ENCODE measurements around the gene CCDC91.

Gene CCDC91

DNA sequence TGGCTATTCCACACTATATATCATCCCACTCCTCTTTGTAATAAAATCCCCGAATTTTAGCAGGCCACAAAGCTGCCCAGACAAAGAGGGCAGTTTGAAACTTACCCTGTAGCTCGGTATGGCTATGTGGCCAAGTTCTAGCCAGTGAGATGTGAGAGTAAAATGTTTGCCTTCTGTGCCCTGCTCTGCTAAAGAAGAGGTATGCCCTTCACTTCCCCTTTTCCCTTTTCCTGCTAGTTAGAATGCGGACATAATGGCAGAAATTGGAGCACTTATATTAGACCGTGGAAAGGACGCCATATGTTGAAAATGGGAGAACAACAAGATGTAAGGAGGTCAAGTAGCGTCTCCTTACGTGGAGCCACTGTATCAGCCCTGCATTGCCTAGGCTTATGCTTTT, 11.5 kb upstream of the CCDC91 start:
- Histone ChIP-seq H3K4me3 (replicated peaks; ENCODE audit: insufficient read depth, low read length) (no peak overlapping the region), H3K27me3 (ENCODE audit: insufficient read depth, poor library complexity, severe bottlenecking) (no peaks in the 10 kb centered on the region), H3K27ac (replicated peaks) (no peak overlapping the region)
- TF ChIP-seq CTCF (IDR thresholded peaks at IDR 0.05; ENCODE audit: insufficient read depth, low read length): no peak
- no peak for TF ChIP-seq GABPA (IDR thresholded peaks at IDR 0.05; ENCODE audit: low read depth)
- peak; percentile 92 for TF ChIP-seq SPI1 (IDR thresholded peaks at IDR 0.05; ENCODE audit: borderline replicate concordance, low read depth)
- DNase-seq (ENCODE audit: low read depth in 1 of 2, low spot score in 1 of 2): peak in 1 of 2 experiments; percentile 5

DNA sequence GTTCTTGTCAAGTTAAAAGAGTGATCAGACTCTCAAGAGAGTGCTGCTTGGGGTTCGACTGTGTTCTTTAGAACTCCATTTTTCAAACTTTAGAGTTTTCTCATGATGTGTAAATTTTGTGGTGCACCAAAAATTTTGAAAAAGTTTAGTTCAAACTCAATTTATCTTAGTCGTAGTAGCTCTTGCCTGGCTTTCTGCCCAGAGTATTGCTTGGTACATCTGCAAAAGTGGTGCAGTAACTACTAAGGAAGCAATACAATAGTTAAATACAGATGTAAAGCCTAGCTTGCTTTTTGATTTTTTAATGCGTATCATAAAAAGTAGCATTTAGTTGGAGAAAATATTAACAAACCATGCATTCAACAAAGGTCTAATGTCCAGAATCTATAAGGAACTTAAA, 9.5 kb upstream of the CCDC91 start:
- DNase-seq (ENCODE audit: low read depth in 1 of 2, low spot score in 1 of 2): no peak
- Histone ChIP-seq H3K27me3 (ENCODE audit: insufficient read depth, poor library complexity, severe bottlenecking) (no peaks in the 10 kb centered on the region), H3K27ac (replicated peaks) (no peak overlapping the region), H3K4me3 (replicated peaks; ENCODE audit: insufficient read depth, low read length) (no peak overlapping the region)
- TF ChIP-seq CTCF (IDR thresholded peaks at IDR 0.05; ENCODE audit: insufficient read depth, low read length): no peak

GRCh38 chr12:28184375-28184774, 5.9 kb upstream of the CCDC91 start:
- no peak overlapping the region for H3K27ac ChIP-seq (replicated peaks)
- DNase-seq (ENCODE audit: low read depth in 1 of 2, low spot score in 1 of 2): peak in 1 of 2 experiments; percentile 10
- no peaks in the 10 kb centered on the region for H3K27me3 ChIP-seq (ENCODE audit: insufficient read depth, poor library complexity, severe bottlenecking)
- TF ChIP-seq SPI1 (IDR thresholded peaks at IDR 0.05; ENCODE audit: borderline replicate concordance, low read depth): 0 out of 2 replicates have a peak, but pooled peaks have one; percentile 6
- TF ChIP-seq REST (IDR thresholded peaks at IDR 0.05; ENCODE audit: insufficient replicate concordance, low read depth): no peak
- no peak for TF ChIP-seq POLR2AphosphoS5 (IDR thresholded peaks at IDR 0.05; ENCODE audit: low read depth)
- no peak for TF ChIP-seq CTCF (IDR thresholded peaks at IDR 0.05; ENCODE audit: insufficient read depth, low read length)
- TF ChIP-seq GABPA (IDR thresholded peaks at IDR 0.05; ENCODE audit: low read depth): no peak
- H3K4me3 ChIP-seq (replicated peaks; ENCODE audit: insufficient read depth, low read length): no peak overlapping the region

DNA sequence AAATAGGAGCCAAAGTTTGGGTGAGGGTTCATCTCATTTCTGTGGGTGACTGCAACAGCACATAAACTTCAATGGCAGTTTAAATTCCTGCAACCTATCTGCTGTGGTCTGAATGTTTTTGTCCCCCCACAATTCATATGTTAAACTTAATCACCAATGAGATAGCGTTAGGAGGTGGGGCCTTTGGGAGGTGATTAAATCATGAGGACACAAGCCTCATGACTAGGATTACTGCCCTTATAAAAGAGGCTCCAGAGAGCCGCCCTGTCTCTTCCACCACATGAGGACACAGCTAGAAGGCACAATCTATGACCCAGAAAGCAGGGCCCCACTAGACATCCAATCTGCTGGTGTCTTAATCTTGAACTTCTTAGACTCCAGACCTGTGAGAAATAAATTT, 3.8 kb upstream of the CCDC91 start:
- TF ChIP-seq REST (IDR thresholded peaks at IDR 0.05; ENCODE audit: insufficient replicate concordance, low read depth) (no peak), GABPA (IDR thresholded peaks at IDR 0.05; ENCODE audit: low read depth) (no peak), SPI1 (IDR thresholded peaks at IDR 0.05; ENCODE audit: borderline replicate concordance, low read depth) (no peak), POLR2AphosphoS5 (IDR thresholded peaks at IDR 0.05; ENCODE audit: low read depth) (no peak), CTCF (IDR thresholded peaks at IDR 0.05; ENCODE audit: insufficient read depth, low read length) (no peak)
- H3K27me3 ChIP-seq (ENCODE audit: insufficient read depth, poor library complexity, severe bottlenecking): no peaks in the 10 kb centered on the region

More for the DNA sequence above, 3.8 kb upstream of the CCDC91 start:
- Histone ChIP-seq H3K4me3 (replicated peaks; ENCODE audit: insufficient read depth, low read length) (no peak overlapping the region), H3K27ac (replicated peaks) (no peak overlapping the region)
- DNase-seq (ENCODE audit: low read depth in 1 of 2, low spot score in 1 of 2): no peak
